Lower leg skin (tissue), 3 donors: ENCODE measurements around the gene NPC1L1.

Source experiments
- CTCF ChIP-seq, 3 donors: fragments of 450-650 bp; IDR thresholded peaks; one replicate each; pipeline ENCODE4 v1.5.1; 2016; ENCODE audit warnings: antibody characterized with exemption in 3 of 3, mild to moderate bottlenecking in 3 of 3, moderate library complexity in 2 of 3
- POLR2A ChIP-seq, 2 donors: fragments of 450-650 bp; IDR thresholded peaks; one replicate each; pipeline ENCODE4 v1.6.1; 2016 to 2017; ENCODE audit warnings: antibody characterized with exemption in 2 of 2, mild to moderate bottlenecking in 1 of 2, moderate library complexity in 1 of 2

GRCh38 chr7:44574287-44574872 is 33.2 kb upstream of the NPC1L1 start:
- TF ChIP-seq POLR2A (IDR thresholded peaks at IDR 0.05) (no peak), CTCF (IDR thresholded peaks at IDR 0.05) (no peak)
